ENCODE measurements around the gene HRH2. TPM values are rescaled to one million over a fixed set of nuclear protein-coding genes. Genes with fewer than 3 reads are reported as not detected.

The HRH2 gene
- total RNA-seq, 1 donor from 2014 or later = 1.2 TPM

GRCh38 chr5:175731756-175732465 lies 74.0 kb downstream of the HRH2 start:
- Mint-ChIP-seq H3K36me3 (ENCODE audit: insufficient read depth) (no peaks in the 10 kb centered on the region), H3K9me3 (ENCODE audit: low read depth) (no peaks in the 10 kb centered on the region), H3K4me3 (ENCODE audit: low read depth) (no peak overlapping the region), H3K27ac (no peak overlapping the region), H3K4me1 (ENCODE audit: low read depth) (peaks cover 6% of the 10 kb centered on the region), H3K27me3 (peaks cover 39% of the 10 kb centered on the region)
- DNase-seq (ENCODE audit: low spot score, unreplicated experiment) = no peak
- no peak for TF ChIP-seq CTCF (IDR thresholded peaks at IDR 0.05; ENCODE audit: unreplicated experiment)

DNA sequence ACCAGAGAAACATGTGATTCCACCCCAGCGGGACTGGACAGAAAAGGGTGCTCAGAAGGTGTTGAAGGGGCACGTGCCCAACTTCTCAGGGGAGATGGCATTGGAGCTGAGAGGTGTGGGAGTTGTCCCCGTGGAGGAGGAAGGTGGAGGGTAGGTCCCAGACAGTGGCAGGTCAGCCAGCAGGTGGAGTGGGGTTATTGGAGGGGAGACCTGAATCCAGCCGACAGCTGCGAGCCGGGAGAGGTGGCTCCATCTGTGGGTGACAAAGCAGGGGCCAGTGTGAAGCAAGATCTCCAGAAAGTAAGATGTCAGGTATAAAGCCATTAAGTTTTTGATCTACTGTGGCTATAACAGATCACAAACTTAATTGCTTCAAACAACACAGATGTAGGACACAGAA lies 75.1 kb downstream of the HRH2 start:
- H3K27ac Mint-ChIP-seq = no peak overlapping the region
- no peak for TF ChIP-seq CTCF (IDR thresholded peaks at IDR 0.05; ENCODE audit: unreplicated experiment)
- H3K36me3 Mint-ChIP-seq (ENCODE audit: insufficient read depth) = no peaks in the 10 kb centered on the region
- H3K9me3 Mint-ChIP-seq (ENCODE audit: low read depth) = no peaks in the 10 kb centered on the region
- no peak overlapping the region for H3K4me3 Mint-ChIP-seq (ENCODE audit: low read depth)
- H3K27me3 Mint-ChIP-seq = peaks cover 36% of the 10 kb centered on the region
- DNase-seq (ENCODE audit: low spot score, unreplicated experiment) = no peak
- peaks cover 6% of the 10 kb centered on the region for H3K4me1 Mint-ChIP-seq (ENCODE audit: low read depth)

DNA sequence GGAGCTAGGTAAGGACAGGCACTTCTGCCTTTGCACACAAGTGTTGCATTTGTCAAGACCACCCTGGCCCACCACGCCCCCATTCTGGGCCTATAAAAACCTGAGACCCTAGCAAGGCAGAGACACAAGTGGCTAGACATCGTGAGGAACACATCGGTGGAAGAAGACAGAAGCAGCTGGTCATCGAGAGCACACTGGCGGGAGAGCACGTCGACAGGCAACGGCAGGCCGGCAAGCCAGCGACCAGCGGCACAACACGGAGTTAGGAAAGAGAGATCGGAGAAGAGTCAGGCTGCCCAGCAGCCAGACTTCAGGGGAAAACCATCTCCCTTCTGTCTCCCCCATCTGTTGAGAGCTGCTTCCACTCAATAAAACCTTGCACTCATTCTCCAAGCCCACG lies 76.1 kb downstream of the HRH2 start:
- no peak overlapping the region for H3K4me3 Mint-ChIP-seq (ENCODE audit: low read depth)
- no peak for DNase-seq (ENCODE audit: low spot score, unreplicated experiment)
- peaks cover 6% of the 10 kb centered on the region for H3K4me1 Mint-ChIP-seq (ENCODE audit: low read depth)
- H3K9me3 Mint-ChIP-seq (ENCODE audit: low read depth) = no peaks in the 10 kb centered on the region
- TF ChIP-seq CTCF (IDR thresholded peaks at IDR 0.05; ENCODE audit: unreplicated experiment) = no peak
- H3K27me3 Mint-ChIP-seq = peaks cover 34% of the 10 kb centered on the region
- H3K27ac Mint-ChIP-seq = no peak overlapping the region
- no peaks in the 10 kb centered on the region for H3K36me3 Mint-ChIP-seq (ENCODE audit: insufficient read depth)

- no peak for TF ChIP-seq CTCF (IDR thresholded peaks at IDR 0.05; ENCODE audit: unreplicated experiment)
- DNase-seq (ENCODE audit: low spot score, unreplicated experiment) = no peak
- Mint-ChIP-seq H3K4me1 (ENCODE audit: low read depth) (peaks cover 5% of the 10 kb centered on the region), H3K27me3 (peaks cover 32% of the 10 kb centered on the region), H3K4me3 (ENCODE audit: low read depth) (no peak overlapping the region), H3K36me3 (ENCODE audit: insufficient read depth) (no peaks in the 10 kb centered on the region), H3K27ac (no peak overlapping the region), H3K9me3 (ENCODE audit: low read depth) (no peaks in the 10 kb centered on the region)
These were observed 76.6 kb downstream of the HRH2 start for GRCh38 chr5:175734501-175734900.

DNA sequence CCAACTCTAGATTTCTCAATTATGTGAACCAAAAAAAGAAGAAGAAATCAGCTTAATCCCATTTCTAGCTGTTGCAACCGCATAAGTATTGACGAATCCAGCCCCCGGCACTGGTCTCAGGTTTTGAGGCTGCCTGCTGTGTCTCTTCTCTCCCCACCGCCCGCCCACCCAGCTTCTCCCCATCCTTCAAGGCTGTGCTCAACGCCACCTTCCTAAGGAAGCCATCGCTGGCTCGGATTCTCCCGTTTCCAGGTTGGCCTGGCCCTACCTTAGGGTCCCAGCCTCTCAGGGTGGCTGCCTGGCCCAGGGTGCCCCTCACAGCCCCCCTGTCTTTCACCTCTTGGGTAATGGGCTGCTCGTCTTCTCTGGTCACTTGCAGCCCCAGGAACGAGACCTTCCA lies 77.8 kb downstream of the HRH2 start:
- TF ChIP-seq CTCF (IDR thresholded peaks at IDR 0.05; ENCODE audit: unreplicated experiment) = no peak
- DNase-seq (ENCODE audit: low spot score, unreplicated experiment) = no peak
- H3K27me3 Mint-ChIP-seq = peaks cover 37% of the 10 kb centered on the region
- no peaks in the 10 kb centered on the region for H3K9me3 Mint-ChIP-seq (ENCODE audit: low read depth)
- no peak overlapping the region for H3K27ac Mint-ChIP-seq
- no peak overlapping the region for H3K4me3 Mint-ChIP-seq (ENCODE audit: low read depth)
- no peaks in the 10 kb centered on the region for H3K36me3 Mint-ChIP-seq (ENCODE audit: insufficient read depth)
- H3K4me1 Mint-ChIP-seq (ENCODE audit: low read depth) = peaks cover 9% of the 10 kb centered on the region

Data from progenitor cell of endocrine pancreas (in vitro differentiated cells).